Neutrophil (primary cell): ENCODE results near the gene HNRNPUL1.

Source experiments
- H3K27ac ChIP-seq: fragments of 200-600 bp; sonication (generic); 2 replicates; pipeline ENCODE4 v1.5.1; 2016; ENCODE audit warnings: mild to moderate bottlenecking, moderate library complexity
- H3K27me3 ChIP-seq: fragments of 200-600 bp; sonication (generic); 2 replicates; pipeline ENCODE4 v1.6.0; 2016; ENCODE audit warnings: mild to moderate bottlenecking
- H3K36me3 ChIP-seq: fragments of 200-600 bp; sonication (generic); 2 replicates; pipeline ENCODE4 v1.5.1; 2017
- H3K4me1 ChIP-seq, 2 experiments: fragments of 200-600 bp in 1 of 2; sonication (generic) in 1 of 2; 1 replicate in 1 of 2; 2 replicates in 1 of 2; pipeline versions ENCODE4 v1.5.1 to v1.6.1; 2013 to 2016; ENCODE audit warnings: low read depth in 1 of 2, low read length in 1 of 2, mild to moderate bottlenecking in 1 of 2, moderate library complexity in 1 of 2; ENCODE audit not compliant: control insufficient read depth in 1 of 2, insufficient read depth in 1 of 2
- H3K4me3 ChIP-seq, 2 experiments: fragments of 200-600 bp in 1 of 2; sonication (generic) in 1 of 2; 1 replicate in 1 of 2; 2 replicates in 1 of 2; pipeline ENCODE4 v1.5.1; 2013 to 2016; ENCODE audit warnings: low read depth in 1 of 2, low read length in 1 of 2, mild to moderate bottlenecking in 1 of 2, moderate library complexity in 1 of 2
- H3K9me3 ChIP-seq: fragments of 200-600 bp; sonication (generic); 2 replicates; pipeline ENCODE4 v1.5.1; 2016
- CTCF ChIP-seq: fragments of 200-600 bp; sonication (generic); IDR thresholded peaks from 2 replicates; pipeline ENCODE4 v1.5.1; 2016; ENCODE audit warnings: antibody characterized with exemption

The HNRNPUL1 gene

GRCh38 chr19:41304706-41305483, 40.7 kb downstream of the HNRNPUL1 start:
- Histone ChIP-seq H3K27me3 (no peaks in the 10 kb centered on the region), H3K4me3 (no peak overlapping the region), H3K36me3 (peaks cover 60% of the 10 kb centered on the region), H3K4me1 (peaks cover 44 to 49% of the 10 kb centered on the region in 2 experiments), H3K9me3 (no peaks in the 10 kb centered on the region), H3K27ac (peak overlapping the region; percentile 91)
- TF ChIP-seq CTCF, result no peak

- Histone ChIP-seq H3K9me3 (no peaks in the 10 kb centered on the region), H3K4me3 (no peak overlapping the region), H3K27me3 (no peaks in the 10 kb centered on the region), H3K27ac (peak overlapping the region; percentile 91), H3K4me1 (peaks cover 53 to 59% of the 10 kb centered on the region in 2 experiments), H3K36me3 (peaks cover 49% of the 10 kb centered on the region)
- TF ChIP-seq CTCF, result no peak
Observed at GRCh38 chr19:41305927-41306793, 42.0 kb downstream of the HNRNPUL1 start.

DNA sequence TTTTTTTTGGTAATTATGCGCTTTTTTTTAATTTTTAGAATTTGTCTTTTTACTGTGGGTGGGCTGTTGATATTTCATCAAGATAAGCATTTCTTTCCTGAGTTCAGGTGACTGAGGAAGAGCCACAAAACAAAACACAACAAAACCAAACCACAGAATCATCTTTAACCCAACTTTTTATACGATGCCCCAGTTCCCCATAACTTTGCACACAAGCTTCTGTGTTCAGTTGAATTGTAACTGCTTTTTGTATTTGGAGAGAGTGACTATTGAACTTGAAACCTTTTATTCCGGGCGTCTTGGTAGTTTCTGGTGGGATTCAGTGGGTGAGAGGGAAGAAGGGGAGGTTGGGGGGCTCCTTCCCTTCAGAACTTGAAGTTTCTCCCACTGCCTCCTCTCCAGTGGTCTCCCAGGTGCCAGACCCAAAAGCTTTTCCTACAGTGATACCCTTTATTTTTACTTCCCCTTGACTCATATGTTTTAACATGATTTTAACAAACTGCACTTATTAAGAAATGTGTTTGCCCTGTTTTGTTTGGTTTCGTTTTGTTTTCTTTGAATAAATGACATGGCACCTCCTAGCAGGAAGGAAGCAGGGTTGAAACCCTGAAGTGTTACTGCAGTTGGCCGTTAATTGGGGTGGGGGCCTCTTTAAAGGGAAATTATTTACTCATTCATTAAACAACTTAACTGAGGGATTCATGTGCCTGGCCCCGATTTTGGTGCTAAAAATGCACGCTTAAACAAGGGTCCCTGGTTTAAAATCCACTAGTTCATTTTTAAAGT, 43.1 kb downstream of the HNRNPUL1 start:
- Histone ChIP-seq H3K27ac (peak overlapping the region; percentile 91), H3K4me3 (peak overlapping the region; percentile 21 to 35), H3K36me3 (peaks cover 45% of the 10 kb centered on the region), H3K4me1 (peaks cover 53 to 62% of the 10 kb centered on the region in 2 experiments), H3K9me3 (no peaks in the 10 kb centered on the region), H3K27me3 (no peaks in the 10 kb centered on the region)
- no peak for TF ChIP-seq CTCF

GRCh38 chr19:41307954-41308449, 43.8 kb downstream of the HNRNPUL1 start:
- H3K4me3 ChIP-seq, result peak overlapping the region; percentile 35 to 98
- TF ChIP-seq CTCF, result no peak
- no peaks in the 10 kb centered on the region for H3K27me3 ChIP-seq
- H3K27ac ChIP-seq, result peak overlapping the region; percentile 91
- H3K36me3 ChIP-seq, result peaks cover 48% of the 10 kb centered on the region
- no peaks in the 10 kb centered on the region for H3K9me3 ChIP-seq
- H3K4me1 ChIP-seq, result peaks cover 46 to 55% of the 10 kb centered on the region in 2 experiments
